GM18867 (cell line): ENCODE data around the gene SLC13A1.
A peak's percentile ranks its signal among the peaks of the same experiment; 100 is the strongest.

Experiments used
- ATAC-seq: cut with Tn5 transposase; IDR thresholded peaks from one replicate; pipeline ENCODE4 v1.9.1; 2021; ENCODE audit warnings: mild to moderate bottlenecking, moderate library complexity; ENCODE audit not compliant: unreplicated experiment

SLC13A1 gene

DNA sequence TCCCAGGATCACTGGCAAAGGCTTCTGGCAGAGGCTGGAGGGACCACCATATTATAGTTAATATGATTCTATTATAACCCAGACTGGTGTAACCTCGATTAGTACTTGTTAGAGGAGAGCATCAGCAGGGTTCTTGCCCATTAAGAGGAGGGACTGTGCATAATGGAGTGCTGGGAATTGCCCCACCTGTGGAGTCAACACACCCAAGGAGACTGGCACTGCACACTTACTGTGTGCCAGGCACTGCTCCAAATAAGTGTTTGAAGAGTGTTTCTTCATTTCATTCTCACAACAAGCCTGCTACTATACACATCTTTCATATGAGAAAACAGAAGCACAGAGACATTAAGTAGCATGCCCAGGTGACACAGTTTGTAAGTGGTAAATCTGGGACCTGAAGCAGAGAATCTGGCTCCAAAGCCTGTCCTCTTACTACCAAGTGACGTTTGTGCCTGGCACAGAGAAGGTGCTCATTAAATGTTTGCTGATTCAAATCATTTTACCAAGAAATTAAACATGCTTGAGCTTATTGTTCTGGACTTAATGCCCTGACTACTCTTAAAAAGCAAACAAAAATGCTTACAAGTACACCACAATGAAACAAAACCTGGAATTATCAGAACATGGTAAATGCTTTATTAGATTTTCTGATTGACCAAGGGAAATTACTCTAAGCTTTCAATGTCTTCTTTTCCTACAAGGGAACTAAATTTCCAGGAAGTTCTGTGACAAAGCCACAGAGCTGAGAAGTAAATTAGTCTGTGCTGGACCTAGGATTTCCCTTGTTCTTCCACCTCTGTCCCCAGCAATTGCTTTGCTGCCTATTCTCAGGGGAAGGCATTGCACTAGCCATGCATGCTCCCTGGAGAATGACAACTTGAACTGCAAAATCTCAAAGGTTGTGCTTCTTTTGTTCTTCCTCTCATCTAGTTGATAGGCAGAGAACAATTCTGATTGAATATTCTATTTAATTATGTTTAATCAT is 809 bp downstream of the SLC13A1 start:
- ATAC-seq = no peak

DNA sequence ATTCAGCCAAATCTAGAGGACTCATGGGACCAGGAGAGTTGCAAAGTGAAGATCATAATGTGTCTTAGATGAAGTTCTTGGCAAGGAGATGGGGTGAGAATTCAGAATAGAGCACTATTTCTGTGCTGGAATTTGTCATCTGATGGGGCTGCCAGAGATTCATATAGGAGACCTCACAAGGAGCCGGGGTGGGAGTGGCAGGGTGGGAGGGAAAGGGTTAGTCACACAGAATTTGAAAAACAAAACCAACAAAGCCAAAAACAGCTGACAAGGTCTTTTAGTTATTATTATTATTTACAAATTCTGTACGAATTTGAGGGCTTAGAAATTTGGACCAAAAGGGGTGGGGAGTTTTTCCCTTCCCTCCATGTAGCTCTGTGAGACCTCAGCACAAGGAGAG is 1.7 kb downstream of the SLC13A1 start:
- ATAC-seq = no peak

DNA sequence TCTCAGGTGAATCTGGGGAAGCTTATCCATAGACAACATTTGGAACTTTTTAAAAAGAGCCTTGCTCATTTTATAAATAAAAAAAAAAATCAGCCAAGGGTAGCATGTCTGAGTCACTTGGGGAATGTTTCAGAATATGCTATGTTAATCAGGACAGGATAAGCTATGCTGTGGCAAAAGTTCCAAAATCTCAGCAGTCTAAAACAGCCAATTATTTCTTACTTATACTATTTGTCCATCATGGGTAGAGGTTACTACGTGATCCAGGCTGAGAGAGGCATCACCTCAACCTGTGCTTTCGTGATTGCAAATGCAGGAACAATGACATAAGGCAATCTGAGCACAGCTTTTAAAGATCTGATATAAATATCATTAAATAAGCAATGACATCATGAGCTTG is 6.5 kb downstream of the SLC13A1 start:
- no peak for ATAC-seq

DNA sequence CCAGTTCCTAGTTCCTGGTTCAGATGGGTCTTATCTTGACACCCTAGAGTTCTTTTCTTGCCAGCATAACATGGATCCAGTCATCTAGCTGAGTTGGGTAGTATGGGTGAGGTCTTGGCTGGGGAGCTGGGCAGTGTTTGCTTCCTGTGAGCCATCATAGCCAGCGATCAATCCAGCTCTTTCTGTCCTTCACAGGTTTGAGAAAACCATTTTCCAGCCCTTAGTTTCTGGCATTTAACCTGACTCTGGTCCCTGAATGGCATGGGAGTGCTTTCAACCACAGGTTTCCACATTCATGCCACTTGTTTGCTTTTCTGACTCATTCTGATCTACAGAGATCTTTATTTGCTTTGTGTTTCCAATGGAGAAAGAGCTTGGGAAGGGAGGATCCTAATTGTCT is 8.6 kb downstream of the SLC13A1 start:
- no peak for ATAC-seq

DNA sequence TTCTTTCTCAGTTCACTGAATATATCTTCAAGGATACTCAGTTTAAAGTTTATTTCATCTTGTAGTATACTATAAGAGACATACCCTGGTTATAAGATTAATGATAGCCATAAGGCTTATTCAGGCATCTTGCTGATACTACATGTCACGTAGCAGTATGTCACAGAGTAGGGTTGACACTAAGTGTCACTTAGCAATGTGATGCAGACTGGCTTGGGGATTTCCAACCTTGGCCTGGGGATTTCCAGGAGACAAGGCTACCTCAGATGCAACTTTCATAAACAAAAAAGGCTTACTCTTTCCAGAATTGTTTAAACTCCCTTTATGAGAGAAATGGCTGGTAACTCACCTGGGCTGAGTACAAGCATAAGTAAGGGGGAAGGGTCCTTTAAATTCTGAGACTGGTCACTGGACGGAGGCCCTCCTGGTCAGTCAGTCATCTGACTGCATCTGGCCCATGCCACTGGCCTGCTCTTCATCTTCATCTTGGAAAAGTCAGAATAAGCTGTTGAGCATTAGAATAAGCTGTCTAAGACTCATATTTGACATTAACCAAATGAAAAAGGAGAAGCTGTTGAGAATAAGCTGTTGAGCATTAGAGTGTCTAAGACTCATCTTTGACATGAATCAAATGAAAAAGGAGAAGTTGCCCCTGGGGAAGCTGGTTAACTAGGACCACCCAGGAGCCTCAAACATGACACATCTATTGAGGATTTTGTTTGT is 9.5 kb downstream of the SLC13A1 start:
- peak; percentile 90 for ATAC-seq

DNA sequence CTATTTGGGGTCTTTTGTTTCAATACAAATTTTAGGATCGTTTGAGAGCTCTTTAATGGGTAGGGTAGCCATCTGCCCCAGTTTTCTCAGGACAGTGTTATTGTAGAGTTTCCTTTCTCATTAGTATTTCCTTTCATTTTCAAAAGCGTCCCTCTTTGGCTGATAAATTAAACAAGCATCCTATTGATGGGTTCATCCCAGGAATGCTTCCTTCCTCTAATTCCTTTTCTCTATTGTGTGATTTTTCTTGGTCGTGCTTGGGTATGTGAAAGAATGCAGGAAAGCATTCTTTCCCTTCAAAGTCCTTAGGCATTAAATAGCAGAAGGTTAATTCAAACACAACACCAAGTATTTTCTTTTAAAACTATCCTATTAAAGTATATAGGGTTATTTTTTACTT is 14.0 kb downstream of the SLC13A1 start:
- no peak for ATAC-seq

DNA sequence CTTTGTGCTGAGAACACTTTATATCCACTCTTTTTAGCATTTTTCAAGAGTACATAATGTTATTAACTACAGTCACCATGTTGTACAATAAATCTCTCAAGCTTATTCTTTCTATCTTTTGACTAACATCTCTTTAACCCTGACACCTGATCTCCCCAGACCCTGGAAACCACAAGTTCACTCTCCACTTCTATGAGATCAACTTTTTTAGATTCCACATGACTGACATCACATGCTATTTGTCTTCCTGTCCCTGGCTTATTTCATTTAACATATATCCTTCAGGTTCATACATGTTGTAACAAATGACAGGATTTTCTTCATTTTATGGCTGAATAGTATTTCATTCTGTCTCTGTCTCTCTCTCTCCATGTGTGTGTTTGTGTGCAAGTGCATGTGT is 15.5 kb downstream of the SLC13A1 start:
- no peak for ATAC-seq

DNA sequence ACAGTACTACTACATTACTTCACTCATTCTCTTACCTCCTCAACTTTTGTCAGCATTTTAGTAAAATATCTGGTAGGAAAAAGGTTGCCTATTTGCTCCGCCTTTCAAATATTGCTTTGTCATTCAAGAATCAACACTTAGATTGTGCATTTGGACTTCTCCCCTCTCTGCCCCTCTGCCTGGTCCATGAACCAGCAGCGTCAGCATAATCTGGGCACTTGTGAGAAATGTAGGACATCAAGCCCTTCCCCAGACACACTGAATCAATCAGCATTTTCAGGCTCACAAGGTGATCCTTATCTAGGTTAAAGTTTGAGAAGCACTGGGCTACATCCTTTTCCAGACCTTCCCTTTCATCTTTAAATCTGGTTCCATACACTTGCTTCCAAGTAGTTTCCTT is 16.3 kb downstream of the SLC13A1 start:
- no peak for ATAC-seq

DNA sequence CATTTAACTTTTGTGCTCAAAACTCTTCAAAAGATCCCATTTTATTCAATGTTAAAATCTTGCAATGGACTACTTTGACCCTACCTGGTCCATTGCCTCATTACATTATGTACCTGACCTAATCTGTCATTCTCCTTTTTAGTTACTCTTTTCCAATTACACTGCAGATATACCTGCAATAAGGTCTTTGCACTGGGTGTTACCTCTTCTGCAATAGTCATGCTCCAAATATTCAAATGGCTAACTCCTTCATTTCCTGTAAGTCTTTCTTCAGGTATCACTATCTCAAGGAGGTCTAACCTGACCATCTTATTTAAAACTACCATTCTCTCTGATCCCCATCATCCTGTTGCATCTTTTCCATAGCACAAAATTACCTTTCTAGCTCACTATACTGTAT is 22.3 kb downstream of the SLC13A1 start:
- ATAC-seq = no peak

DNA sequence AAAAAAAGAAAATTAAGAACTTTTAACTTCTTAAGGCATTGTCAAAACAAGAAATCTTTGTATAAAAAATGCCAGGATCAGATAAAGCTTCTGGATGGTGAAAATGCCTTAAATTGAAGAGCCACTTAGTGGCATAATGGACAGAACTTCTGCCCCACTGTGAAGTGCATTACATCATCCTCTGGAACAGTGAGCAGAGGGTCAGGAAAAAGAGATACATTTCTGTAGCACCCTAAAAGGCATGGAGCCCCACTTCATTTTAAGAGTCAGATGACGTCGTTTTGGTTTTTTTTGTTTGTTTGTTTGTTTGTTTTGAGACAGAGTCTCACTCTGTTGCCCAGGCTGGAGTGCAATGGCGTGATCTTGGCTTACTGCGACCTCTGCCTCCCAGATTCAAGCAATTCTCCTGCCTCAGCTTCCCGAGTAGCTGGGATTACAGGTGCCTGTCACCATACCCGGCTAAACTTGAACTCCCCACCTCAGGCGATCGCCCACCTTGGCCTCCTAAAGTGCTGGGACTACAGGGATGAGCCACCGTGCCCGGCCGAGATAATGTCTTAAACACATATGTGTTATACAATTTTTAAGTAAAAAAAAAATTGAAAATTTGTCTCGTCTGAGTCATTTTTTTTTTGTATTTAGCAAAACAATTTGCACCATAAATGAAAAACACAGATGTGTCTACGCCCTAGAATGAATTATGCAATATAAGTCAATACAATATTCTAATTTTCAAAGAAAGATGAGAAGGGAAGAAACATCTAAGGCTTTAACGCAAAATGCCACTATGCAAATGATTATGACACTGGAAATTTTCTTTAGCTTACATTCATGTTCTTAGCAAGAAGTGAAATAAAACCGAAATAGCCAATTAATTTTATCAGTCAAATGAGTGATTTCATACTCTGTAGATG is 29.2 kb downstream of the SLC13A1 start:
- no peak for ATAC-seq

DNA sequence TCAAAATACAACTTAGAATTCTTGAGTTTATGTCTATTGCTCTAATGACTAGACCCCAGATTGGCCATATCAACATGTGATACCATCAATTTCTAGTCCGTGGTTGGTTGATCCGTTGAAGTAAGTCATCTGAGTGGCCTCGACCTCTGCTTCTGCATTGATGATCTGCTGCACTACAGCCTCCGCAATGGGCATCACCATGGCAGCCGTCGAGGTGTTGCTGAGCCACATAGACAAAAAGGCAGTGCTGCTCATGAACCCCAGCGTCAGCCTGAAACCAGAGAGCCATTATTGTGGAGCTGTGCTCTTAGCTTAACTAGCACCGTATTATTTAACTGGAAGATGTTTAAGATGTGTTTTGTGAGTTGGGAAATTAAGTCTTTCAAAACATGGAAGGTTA is 30.7 kb downstream of the SLC13A1 start:
- ATAC-seq = no peak

DNA sequence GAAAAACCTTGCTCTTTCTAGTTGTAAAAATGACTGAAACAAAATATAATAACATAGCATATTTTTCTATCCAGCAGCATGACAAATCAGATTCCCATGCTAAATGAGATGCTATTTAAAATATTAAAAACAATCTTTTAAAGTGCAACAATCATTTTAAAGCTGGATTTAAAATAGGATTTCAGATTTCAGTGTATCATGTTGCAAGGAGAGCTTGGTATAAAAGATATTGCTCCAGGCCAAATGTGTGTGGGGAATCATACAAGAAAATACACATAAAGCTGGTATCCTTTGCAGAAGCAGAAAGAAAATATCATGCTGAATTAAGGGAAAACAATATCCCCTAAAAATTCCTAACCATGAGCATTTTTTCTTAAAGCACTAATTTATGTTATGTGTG is 42.2 kb downstream of the SLC13A1 start:
- no peak for ATAC-seq

DNA sequence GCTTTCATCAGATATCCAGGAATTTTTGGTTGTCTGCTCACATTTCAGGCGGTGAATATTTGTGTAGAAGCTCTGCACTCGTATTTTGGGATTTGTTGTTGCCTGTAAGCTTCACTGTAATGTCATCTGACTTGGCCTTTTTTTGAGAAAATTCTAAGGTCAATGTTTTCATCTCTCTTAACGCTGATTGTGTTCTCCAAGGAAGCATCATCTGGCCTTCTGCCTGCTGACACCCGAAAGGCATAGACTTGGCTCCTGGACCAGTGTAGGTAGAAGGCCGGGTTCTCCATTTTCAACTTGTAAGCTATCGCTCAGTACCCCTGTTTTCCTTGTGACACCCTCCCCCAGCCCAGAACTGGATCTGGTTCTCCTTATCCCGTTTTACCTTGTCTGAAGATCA is 44.2 kb downstream of the SLC13A1 start:
- ATAC-seq = no peak

DNA sequence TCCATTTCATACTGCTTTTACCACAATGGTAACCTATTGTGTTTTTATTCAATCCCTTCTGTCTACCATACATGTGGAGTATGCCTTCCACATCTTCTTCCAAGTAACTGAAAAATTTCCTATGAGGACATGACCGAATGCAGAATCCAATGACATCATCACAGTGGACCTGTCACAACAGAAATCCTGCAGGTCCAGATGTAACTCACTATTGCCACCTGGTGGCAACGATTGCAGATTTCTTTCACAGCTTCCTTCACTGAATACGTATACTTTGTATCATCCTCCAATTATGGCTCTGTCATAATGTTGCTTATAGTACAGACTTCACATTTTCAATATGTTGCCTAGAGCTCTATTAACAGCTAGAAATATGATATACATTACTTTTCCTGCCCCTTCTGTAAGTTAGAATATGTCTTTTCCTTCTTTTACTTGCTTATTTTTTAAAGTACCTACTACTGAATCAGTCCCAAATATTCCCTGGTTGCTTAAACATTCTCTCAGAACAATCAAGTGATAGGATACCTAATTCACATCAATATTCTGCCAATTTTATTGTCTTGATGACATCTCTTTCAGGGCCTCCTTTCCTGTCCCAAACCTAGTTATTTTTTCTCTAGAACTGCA is 45.4 kb downstream of the SLC13A1 start:
- ATAC-seq = peak; percentile 98

DNA sequence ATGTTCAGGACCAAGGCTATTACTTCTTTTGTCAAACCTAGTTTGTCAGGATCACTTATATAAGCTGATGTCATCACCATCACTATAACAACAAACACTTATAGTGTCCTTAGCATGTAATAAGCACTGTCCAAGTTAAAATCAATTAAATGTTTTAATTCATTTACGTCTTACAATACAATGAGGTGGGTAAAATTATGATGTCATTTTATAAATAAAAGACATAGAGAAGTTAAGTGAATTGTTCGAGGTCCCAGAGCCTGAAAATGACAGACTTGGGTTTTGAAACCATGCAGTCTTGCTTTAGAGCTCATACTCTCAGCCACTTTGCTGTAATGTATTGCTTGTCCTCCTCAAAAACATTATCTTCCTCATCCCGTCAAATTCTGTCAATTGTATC is 48.3 kb downstream of the SLC13A1 start:
- ATAC-seq = no peak

DNA sequence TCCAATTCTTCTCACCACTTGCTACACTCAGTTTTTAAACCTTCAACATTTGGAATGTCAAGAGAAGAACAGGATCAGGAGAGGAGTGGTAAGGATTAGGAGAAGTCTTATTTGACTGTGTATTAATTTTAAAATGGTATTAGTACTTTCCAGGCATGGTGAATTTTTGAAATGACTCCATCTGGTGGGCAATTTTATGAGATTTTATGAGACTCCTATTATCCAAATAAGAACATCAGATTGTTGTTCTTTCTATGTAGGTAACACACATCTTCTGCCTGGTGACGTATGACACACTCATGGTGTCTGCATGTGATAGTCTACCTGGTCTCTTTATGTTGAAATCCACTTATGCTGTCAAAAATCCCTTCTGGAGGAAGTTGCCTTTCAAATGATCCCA is 51.0 kb downstream of the SLC13A1 start:
- no peak for ATAC-seq

DNA sequence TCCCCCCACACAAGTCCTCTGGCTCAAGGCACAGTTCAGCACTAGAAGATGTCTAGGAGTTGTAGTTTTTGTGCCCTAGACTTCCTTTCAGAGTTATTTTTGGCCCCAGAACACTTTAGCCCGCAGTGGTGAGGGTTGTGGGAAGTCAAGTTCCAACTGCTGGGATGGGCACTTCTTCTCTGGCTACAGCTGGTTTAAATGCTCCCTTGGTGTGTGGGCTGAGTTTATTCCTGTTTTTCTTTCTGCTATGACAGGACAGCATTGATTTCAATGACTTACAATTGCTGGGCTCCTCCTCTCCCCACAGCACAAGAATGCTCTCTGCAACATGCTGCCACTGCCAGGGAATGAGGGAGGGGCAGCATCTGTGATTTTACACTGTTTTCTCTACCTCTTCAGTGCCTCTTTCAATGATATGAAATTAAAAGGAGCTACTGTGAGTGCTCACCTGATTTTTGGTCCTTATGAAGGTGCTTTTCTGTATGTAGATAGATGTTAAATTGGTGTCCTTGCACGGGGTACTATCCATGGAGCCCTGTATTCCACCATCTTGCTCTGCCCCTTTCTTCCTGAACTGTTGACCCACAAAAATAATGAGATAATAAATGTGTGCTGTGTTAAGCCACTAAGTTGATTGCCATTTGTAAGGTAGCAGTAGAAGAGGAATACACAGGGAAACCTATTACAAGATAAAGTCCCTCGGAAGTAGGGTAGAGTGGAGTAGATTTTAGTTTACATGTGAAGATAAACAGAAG is 56.3 kb downstream of the SLC13A1 start:
- ATAC-seq = no peak

DNA sequence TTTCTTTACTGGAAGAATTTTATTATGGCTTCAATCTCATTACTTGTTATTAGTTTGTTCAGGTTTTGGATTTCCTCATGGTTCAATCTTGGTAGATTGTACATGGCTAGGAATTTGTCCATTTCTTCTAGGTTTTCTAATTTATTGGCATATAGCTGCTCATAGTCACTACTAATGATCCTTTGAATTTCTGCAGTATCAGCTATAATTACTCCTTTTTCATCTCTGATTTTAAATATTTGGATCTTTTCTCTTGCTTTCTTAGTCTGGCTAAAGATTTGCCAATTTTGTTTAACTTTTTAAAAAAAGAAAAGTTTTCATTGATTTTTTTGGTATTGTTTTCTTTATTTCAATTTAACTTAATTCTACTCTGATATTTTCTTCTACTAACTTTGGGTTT is 59.2 kb downstream of the SLC13A1 start:
- ATAC-seq = no peak

DNA sequence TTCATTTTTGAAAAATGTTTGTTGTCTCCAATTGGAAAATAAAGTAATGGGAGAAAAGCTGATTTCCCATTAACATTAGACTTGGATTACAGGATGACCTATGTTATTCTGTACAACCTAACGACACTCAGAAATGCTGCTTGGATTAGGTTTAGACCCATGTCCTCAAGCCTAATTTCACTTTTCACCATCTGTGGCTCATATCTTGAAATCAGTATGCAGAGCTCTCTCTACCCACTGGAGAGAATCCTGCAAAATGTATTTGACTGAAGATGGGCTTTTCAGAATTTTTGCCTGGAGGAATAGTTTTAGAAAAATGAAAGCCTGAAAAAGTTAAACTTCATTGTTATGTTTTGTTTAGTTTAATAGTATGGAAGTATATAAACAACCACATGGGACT is 63.8 kb downstream of the SLC13A1 start:
- no peak for ATAC-seq

DNA sequence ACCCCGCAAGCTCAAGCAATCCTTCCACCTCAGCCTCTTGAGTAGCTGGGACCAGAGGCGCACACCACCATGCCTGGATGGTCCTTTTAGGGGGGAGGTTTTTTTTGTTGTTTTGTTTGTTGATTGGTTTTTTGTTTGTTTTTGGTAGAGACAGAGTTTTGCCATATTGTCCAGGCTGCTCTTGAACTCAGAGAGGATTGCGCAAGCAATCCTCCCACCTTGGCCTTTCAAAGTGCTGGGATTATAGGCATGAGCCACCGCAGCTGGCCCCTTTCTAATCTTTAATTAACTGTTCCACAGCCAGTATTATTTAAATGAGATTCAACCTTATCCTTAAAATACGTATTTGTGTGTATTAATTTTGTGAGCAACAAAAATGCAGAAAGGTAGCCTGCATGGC is 65.8 kb downstream of the SLC13A1 start:
- no peak for ATAC-seq
